SK-N-SH treated with all-trans-retinoic acid at 6 μM for 48 hours (cell line): ENCODE data around the gene KSR2.

ENCODE experiments used
- ISL1 ChIP-seq: fragments of 250-450 bp; sonication (Bioruptor Pico); IDR thresholded peaks from 2 replicates; pipeline ENCODE4 v2.1.2; 2022; ENCODE audit warnings: mild to moderate bottlenecking, moderate library complexity
- OSR1 ChIP-seq: fragments of 250-450 bp; sonication (Bioruptor Pico); IDR thresholded peaks from 2 replicates; pipeline ENCODE4 v1.8.0; 2022; ENCODE audit warnings: moderate library complexity, mild to moderate bottlenecking, inconsistent platforms
- PATZ1 ChIP-seq: fragments of 250-450 bp; sonication (Bioruptor Pico); IDR thresholded peaks from 2 replicates; pipeline ENCODE4 v1.8.0; 2020; ENCODE audit warnings: mild to moderate bottlenecking, moderate library complexity, borderline replicate concordance
- RARB ChIP-seq: fragments of 250-450 bp; sonication (Bioruptor Pico); IDR thresholded peaks from 2 replicates; pipeline ENCODE4 v1.8.0; 2021; ENCODE audit warnings: mild to moderate bottlenecking, moderate library complexity
- SNAI2 ChIP-seq: fragments of 250-450 bp; sonication (Bioruptor Pico); IDR thresholded peaks from 2 replicates; pipeline ENCODE4 v1.5.0; 2020; ENCODE audit warnings: mild to moderate bottlenecking, moderate library complexity
- TCF4 ChIP-seq: fragments of 250-450 bp; sonication (Bioruptor Pico); IDR thresholded peaks from 2 replicates; pipeline ENCODE4 v1.8.0; 2021; ENCODE audit warnings: mild to moderate bottlenecking, moderate library complexity, borderline replicate concordance
- ZFP30 ChIP-seq: fragments of 450-650 bp; formaldehyde crosslinking; IDR thresholded peaks from 2 replicates; pipeline ENCODE4 v1.5.0; 2022; ENCODE audit warnings: mild to moderate bottlenecking, moderate library complexity
- ZNF565 ChIP-seq: fragments of 450-650 bp; formaldehyde crosslinking; conservative IDR thresholded peaks from 2 replicates; pipeline ENCODE4 v1.5.0; 2020; ENCODE audit warnings: low read depth, mild to moderate bottlenecking, moderate library complexity

DNA sequence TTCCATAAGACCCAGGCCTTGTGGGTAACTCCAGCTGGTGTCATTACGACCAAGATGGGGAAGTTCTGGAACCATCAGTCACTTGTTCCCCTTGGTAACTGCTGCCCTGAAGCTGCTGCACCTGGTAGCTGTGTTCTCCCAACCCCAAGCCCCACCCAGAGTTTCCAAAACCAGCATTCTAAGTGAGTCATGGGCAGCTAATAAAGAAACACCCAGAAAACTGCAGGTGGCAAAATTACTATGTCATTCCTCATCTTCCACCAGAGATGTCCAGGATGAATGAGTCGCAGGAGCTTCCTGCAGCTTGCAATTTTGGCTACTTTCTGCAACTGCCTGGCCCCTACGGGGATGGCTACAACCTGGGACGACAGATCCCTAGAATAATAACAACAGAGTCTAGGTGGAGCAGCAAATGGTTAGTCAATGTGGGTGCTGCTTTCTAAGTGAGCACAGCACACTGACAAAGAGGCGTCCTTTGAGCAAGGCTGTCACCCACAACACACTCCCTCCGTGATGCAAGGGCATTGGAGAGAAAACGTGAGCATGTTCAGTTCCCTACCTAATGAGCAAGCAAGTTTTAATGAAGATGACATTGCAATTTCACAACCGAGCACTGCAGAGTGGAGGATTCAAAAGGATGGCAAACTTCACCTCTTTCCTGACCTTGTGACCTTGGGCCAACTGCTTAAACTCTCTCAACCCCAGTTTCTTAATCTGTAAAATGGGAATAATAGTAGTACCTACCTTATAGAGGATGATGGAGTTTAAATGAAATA is 306.0 kb downstream of the KSR2 start:
- TF ChIP-seq PATZ1 (CRISPR knock-in tag) (no peak), TCF4 (CRISPR knock-in tag) (no peak), ZNF565 (no peak), ZFP30 (CRISPR knock-in tag) (no peak), SNAI2 (CRISPR knock-in tag) (no peak), RARB (no peak), ISL1 (no peak), OSR1 (CRISPR knock-in tag) (no peak)
